Parathyroid adenoma (tissue), 2 donors: ENCODE data around the gene TCP11.

Source experiments
- H2AFZ ChIP-seq: fragments of 300-600 bp; sonication (generic); one replicate; pipeline ENCODE4 v1.7.0; 2017; ENCODE audit warnings: antibody characterized with exemption, mild to moderate bottlenecking
- H3K27ac ChIP-seq: fragments of 300-600 bp; sonication (generic); one replicate; pipeline ENCODE4 v1.7.0; 2017
- H3K27me3 ChIP-seq: fragments of 300-600 bp; sonication (generic); one replicate; pipeline ENCODE4 v1.7.0; 2017; ENCODE audit warnings: low read length; ENCODE audit not compliant: control insufficient read depth, insufficient read depth
- H3K36me3 ChIP-seq: fragments of 300-600 bp; sonication (generic); one replicate; pipeline ENCODE4 v1.7.0; 2017; ENCODE audit warnings: low read length; ENCODE audit not compliant: control insufficient read depth, insufficient read depth
- H3K4me1 ChIP-seq: fragments of 300-600 bp; sonication (generic); one replicate; pipeline ENCODE4 v1.7.0; 2017; ENCODE audit warnings: control low read depth
- H3K4me2 ChIP-seq: fragments of 300-600 bp; sonication (generic); one replicate; pipeline ENCODE4 v1.7.0; 2017; ENCODE audit warnings: low read length
- H3K4me3 ChIP-seq: fragments of 300-600 bp; sonication (generic); one replicate; pipeline ENCODE4 v1.7.0; 2017; ENCODE audit warnings: low read depth, low read length
- H3K79me2 ChIP-seq: fragments of 300-600 bp; sonication (generic); one replicate; pipeline ENCODE4 v1.7.0; 2017; ENCODE audit warnings: control low read depth
- H3K9ac ChIP-seq: fragments of 300-600 bp; sonication (generic); one replicate; pipeline ENCODE4 v1.7.0; 2017; ENCODE audit warnings: mild to moderate bottlenecking
- H3K9me3 ChIP-seq: fragments of 300-600 bp; sonication (generic); one replicate; pipeline ENCODE4 v1.7.0; 2017; ENCODE audit warnings: low read length; ENCODE audit not compliant: control insufficient read depth
- CTCF ChIP-seq: fragments of 300-600 bp; sonication (generic); IDR thresholded peaks from one replicate; pipeline ENCODE4 v1.7.0; 2017; ENCODE audit warnings: antibody characterized with exemption, mild to moderate bottlenecking
- donor health status: primary hyperparathyroidism.

The TCP11 gene

GRCh38 chr6:35149891-35150566, 8.9 kb upstream of the TCP11 start:
- no peak overlapping the region for H3K27ac ChIP-seq
- H3K4me1 ChIP-seq = no peaks in the 10 kb centered on the region
- no peak overlapping the region for H2AFZ ChIP-seq
- H3K4me3 ChIP-seq = no peak overlapping the region
- no peak for TF ChIP-seq CTCF
- no peaks in the 10 kb centered on the region for H3K79me2 ChIP-seq
- no peak overlapping the region for H3K4me2 ChIP-seq
- no peaks in the 10 kb centered on the region for H3K9me3 ChIP-seq
- H3K9ac ChIP-seq = no peak overlapping the region
- H3K27me3 ChIP-seq = no peaks in the 10 kb centered on the region
- H3K36me3 ChIP-seq = no peaks in the 10 kb centered on the region

- Histone ChIP-seq H3K27ac (no peak overlapping the region), H3K4me3 (no peak overlapping the region), H3K4me1 (no peaks in the 10 kb centered on the region), H2AFZ (no peak overlapping the region), H3K9me3 (no peaks in the 10 kb centered on the region), H3K79me2 (no peaks in the 10 kb centered on the region), H3K9ac (no peak overlapping the region), H3K4me2 (no peak overlapping the region), H3K27me3 (no peaks in the 10 kb centered on the region), H3K36me3 (no peaks in the 10 kb centered on the region)
- no peak for TF ChIP-seq CTCF
These were observed 7.1 kb upstream of the TCP11 start for GRCh38 chr6:35148167-35148741.

GRCh38 chr6:35147486-35147885, 6.3 kb upstream of the TCP11 start:
- no peak overlapping the region for H3K4me2 ChIP-seq
- no peak for TF ChIP-seq CTCF
- H3K27ac ChIP-seq = no peak overlapping the region
- H3K9ac ChIP-seq = no peak overlapping the region
- no peaks in the 10 kb centered on the region for H3K9me3 ChIP-seq
- no peaks in the 10 kb centered on the region for H3K36me3 ChIP-seq
- no peak overlapping the region for H2AFZ ChIP-seq
- H3K79me2 ChIP-seq = no peaks in the 10 kb centered on the region
- H3K4me3 ChIP-seq = no peak overlapping the region
- H3K4me1 ChIP-seq = no peaks in the 10 kb centered on the region
- H3K27me3 ChIP-seq = no peaks in the 10 kb centered on the region

- no peak overlapping the region for H2AFZ ChIP-seq
- no peak overlapping the region for H3K27ac ChIP-seq
- H3K9me3 ChIP-seq = no peaks in the 10 kb centered on the region
- no peak overlapping the region for H3K9ac ChIP-seq
- no peak for TF ChIP-seq CTCF
- no peaks in the 10 kb centered on the region for H3K36me3 ChIP-seq
- no peak overlapping the region for H3K4me2 ChIP-seq
- no peak overlapping the region for H3K4me3 ChIP-seq
- H3K4me1 ChIP-seq = no peaks in the 10 kb centered on the region
- H3K27me3 ChIP-seq = no peaks in the 10 kb centered on the region
- no peaks in the 10 kb centered on the region for H3K79me2 ChIP-seq
These were observed 5.9 kb upstream of the TCP11 start for GRCh38 chr6:35147026-35147425.

GRCh38 chr6:35146453-35146852, 5.3 kb upstream of the TCP11 start:
- no peak overlapping the region for H3K4me3 ChIP-seq
- peak; percentile 55 for TF ChIP-seq CTCF
- H3K36me3 ChIP-seq = no peaks in the 10 kb centered on the region
- no peak overlapping the region for H2AFZ ChIP-seq
- no peak overlapping the region for H3K9ac ChIP-seq
- H3K79me2 ChIP-seq = no peaks in the 10 kb centered on the region
- H3K4me2 ChIP-seq = no peak overlapping the region
- no peaks in the 10 kb centered on the region for H3K9me3 ChIP-seq
- no peaks in the 10 kb centered on the region for H3K27me3 ChIP-seq
- no peaks in the 10 kb centered on the region for H3K4me1 ChIP-seq
- H3K27ac ChIP-seq = no peak overlapping the region
